Ovary (tissue), 9 donors: ENCODE data around the gene PRPH2. TPM values are rescaled to one million over a fixed set of nuclear protein-coding genes. Genes with fewer than 3 reads are reported as not detected.
A peak's percentile ranks its signal among the peaks of the same experiment; 100 is the strongest.

Experiments used
- DNase-seq, 5 donors: peaks; one replicate each; pipeline ENCODE4 v3.0.0-alpha.2; 2019 to 2020
- H3K27ac ChIP-seq, 2 donors: fragments of 200-600 bp; one replicate each; pipeline versions ENCODE4 v1.5.1 to v1.8.0; 2019 to 2022
- H3K27me3 ChIP-seq: fragments of 200-600 bp; one replicate; pipeline ENCODE4 v1.8.0; 2022
- H3K36me3 ChIP-seq: fragments of 200-600 bp; sonication (generic); one replicate; pipeline ENCODE4 v1.5.1; 2019
- H3K4me1 ChIP-seq: one replicate; pipeline ENCODE4 v1.8.1; 2013; ENCODE audit warnings: mild to moderate bottlenecking, moderate library complexity; ENCODE audit not compliant: insufficient read depth
- H3K4me3 ChIP-seq: fragments of 200-600 bp; sonication (generic); one replicate; pipeline ENCODE4 v1.5.1; 2017
- H3K9me3 ChIP-seq, 2 donors: fragments of 200-600 bp in 1 of 2; sonication (generic) in 1 of 2; one replicate each; pipeline versions ENCODE4 v1.5.1 to v1.8.1; 2013 to 2019; ENCODE audit warnings: mild to moderate bottlenecking in 1 of 2, moderate library complexity in 1 of 2
- CTCF ChIP-seq, 3 donors: fragments of 450-650 bp in 2 of 3; fragments of 200-600 bp in 1 of 3; IDR thresholded peaks; one replicate each; pipeline versions ENCODE4 v1.5.1 to v1.8.0; 2016 to 2022; ENCODE audit warnings: antibody characterized with exemption in 3 of 3, mild to moderate bottlenecking in 1 of 3
- EP300 ChIP-seq: sonication (generic); formaldehyde crosslinking; IDR thresholded peaks from one replicate; pipeline ENCODE4 v1.6.1; 2017; ENCODE audit warnings: antibody characterized with exemption
- POLR2A ChIP-seq: fragments of 450-650 bp; IDR thresholded peaks from one replicate; pipeline ENCODE4 v1.6.1; 2017; ENCODE audit warnings: antibody characterized with exemption, mild to moderate bottlenecking, moderate library complexity
- WGBS, 3 donors: extraction: QIAGEN DNeasy Blood & Tissue Kit in 1 of 3; methylation state at CpG; one replicate each; pipeline versions ENCODE4 v1.1.5 to v1.1.7; 2013 to 2017; 5-methylcytosine and 5-hydroxymethylcytosine counted together
- intact Hi-C, 4 donors: fragments of 100-400 bp; cut with DNase I; formaldehyde crosslinking; loops; one replicate each; pipeline versions ENCODE4 v1.11.0 to v1.15.1; 2022 to 2023
- polyA plus RNA-seq, 2 donors: library from polyadenylated mRNA; stranded (reverse); fragments of 200-250 nt in 1 of 2; fragments of 350-450 nt in 1 of 2; fragmentation: Illumina TruSeq in 1 of 2; extraction: RNeasy Lipid Tissue Mini Kit (QIAGEN cat#74804) in 1 of 2; gene quantifications; one replicate each; pipeline ENCODE4 v1.2.3, GENCODE V29; 2013 to 2014
- total RNA-seq, 7 donors: library from RNA; depleted of rRNA in 2 of 7; stranded (reverse); fragments of >200 nt in 2 of 7; fragmentation: NEBNext Ultra II Directional in 3 of 7; extraction: Animal tissue kit (Norgen Biotek cat#: 25700) in 3 of 7; gene quantifications; one replicate each; pipeline versions ENCODE4 v1.1.0 to v1.2.4, GENCODE V29; 2016 to 2023
- donor health status: DM: no; HTN: no; CAD: no; lungs with moderate emphysema.
- donor health status: DM: no; HTN: no; CAD: no.
- donor health status: Bipolar disorder and iron deficiency.
- donor health status: DM: yes; HTN: yes; CAD: no.
- donor health status: DM: no; HTN: no; CAD: no.
- donor health status: DM: yes; HTN: yes; CAD: no.

PRPH2 gene
- total and polyA plus RNA-seq, 9 donors: 0.80 to 6.8 (median 3.5) TPM

GRCh38 chr6:42745083-42745639 lies 22.8 kb upstream of the PRPH2 start:
- intact Hi-C loops: loop anchor here in 1 of 4 donors (5.0 kb wide), 1 partner anchor 37 kb away; the partner anchor contains the start of gene BICRAL
- TF ChIP-seq POLR2A (no peak), EP300 (no peak)
- Histone ChIP-seq H3K36me3 (no peaks in the 10 kb centered on the region), H3K9me3 (no peaks in the 10 kb centered on the region), H3K27me3 (no peaks in the 10 kb centered on the region), H3K4me1 (peaks cover 6% of the 10 kb centered on the region), H3K4me3 (peak overlapping the region; percentile 72), H3K27ac (peak overlapping the region in 1 of 2 donors; percentile 81)
- DNase-seq: peak; percentile 27 to 53 (median 37)
- 1 to 2% (median 2%) methylated on average over 29 of the region's 29 CpGs for WGBS, 3 donors

GRCh38 chr6:42744351-42744893 lies 22.0 kb upstream of the PRPH2 start:
- Histone ChIP-seq H3K9me3 (no peaks in the 10 kb centered on the region), H3K4me1 (peaks cover 6% of the 10 kb centered on the region), H3K27me3 (no peaks in the 10 kb centered on the region), H3K27ac (no peak overlapping the region), H3K4me3 (peak overlapping the region; percentile 72), H3K36me3 (no peaks in the 10 kb centered on the region)
- WGBS, 3 donors: 46 to 60% (median 54%) methylated on average over 21 of the region's 21 CpGs
- intact Hi-C loops: no loop called here
- no peak for DNase-seq
- no peak for TF ChIP-seq POLR2A
- TF ChIP-seq CTCF (IDR thresholded peaks at IDR 0.05): no peak
- no peak for TF ChIP-seq EP300

GRCh38 chr6:42742116-42742894 lies 19.9 kb upstream of the PRPH2 start:
- no peak for DNase-seq
- H3K9me3 ChIP-seq: no peaks in the 10 kb centered on the region
- no peaks in the 10 kb centered on the region for H3K27me3 ChIP-seq
- TF ChIP-seq EP300: no peak
- no peak for TF ChIP-seq POLR2A
- no peak for TF ChIP-seq CTCF (IDR thresholded peaks at IDR 0.05)
- H3K36me3 ChIP-seq: no peaks in the 10 kb centered on the region
- no peak overlapping the region for H3K27ac ChIP-seq
- no peak overlapping the region for H3K4me3 ChIP-seq
- intact Hi-C loops: no loop called here
- WGBS, 3 donors: 68 to 74% (median 72%) methylated on average over 5 of the region's 5 CpGs
- H3K4me1 ChIP-seq: peaks cover 5% of the 10 kb centered on the region

GRCh38 chr6:42740725-42741124 lies 18.3 kb upstream of the PRPH2 start:
- 8 to 27% (median 19%) methylated on average over 3 of the region's 3 CpGs for WGBS, 3 donors
- Histone ChIP-seq H3K9me3 (no peaks in the 10 kb centered on the region), H3K27me3 (no peaks in the 10 kb centered on the region), H3K36me3 (no peaks in the 10 kb centered on the region), H3K4me3 (no peak overlapping the region), H3K27ac (no peak overlapping the region), H3K4me1 (peaks cover 5% of the 10 kb centered on the region)
- TF ChIP-seq POLR2A (no peak), EP300 (no peak), CTCF (IDR thresholded peaks at IDR 0.05) (no peak)
- intact Hi-C loops: no loop called here
- DNase-seq: no peak
